ENCODE results near the gene SNAI1. TPM values are rescaled to one million over a fixed set of nuclear protein-coding genes. Genes with fewer than 3 reads are reported as not detected.

Gene SNAI1
- total RNA-seq, 4 donors from 2014 or later, result 8.2 to 14.1 (median 9.9) TPM

- Histone ChIP-seq H3K36me3 (no peaks in the 10 kb centered on the region), H3K27me3 (no peaks in the 10 kb centered on the region), H3K4me1 (peaks cover 0 to 18% of the 10 kb centered on the region in 2 donors), H3K9me3 (no peaks in the 10 kb centered on the region), H3K27ac (no peak overlapping the region), H3K4me3 (replicated peaks in 1 of 3) (no peak overlapping the region)
- WGBS, 2 donors, result 95 to 100% methylated on average over 1 to 3 of the region's 3 CpGs
- DNase-seq, result no peak
- no peak for TF ChIP-seq POLR2A (IDR thresholded peaks at IDR 0.05)
- TF ChIP-seq, protein P1, sequence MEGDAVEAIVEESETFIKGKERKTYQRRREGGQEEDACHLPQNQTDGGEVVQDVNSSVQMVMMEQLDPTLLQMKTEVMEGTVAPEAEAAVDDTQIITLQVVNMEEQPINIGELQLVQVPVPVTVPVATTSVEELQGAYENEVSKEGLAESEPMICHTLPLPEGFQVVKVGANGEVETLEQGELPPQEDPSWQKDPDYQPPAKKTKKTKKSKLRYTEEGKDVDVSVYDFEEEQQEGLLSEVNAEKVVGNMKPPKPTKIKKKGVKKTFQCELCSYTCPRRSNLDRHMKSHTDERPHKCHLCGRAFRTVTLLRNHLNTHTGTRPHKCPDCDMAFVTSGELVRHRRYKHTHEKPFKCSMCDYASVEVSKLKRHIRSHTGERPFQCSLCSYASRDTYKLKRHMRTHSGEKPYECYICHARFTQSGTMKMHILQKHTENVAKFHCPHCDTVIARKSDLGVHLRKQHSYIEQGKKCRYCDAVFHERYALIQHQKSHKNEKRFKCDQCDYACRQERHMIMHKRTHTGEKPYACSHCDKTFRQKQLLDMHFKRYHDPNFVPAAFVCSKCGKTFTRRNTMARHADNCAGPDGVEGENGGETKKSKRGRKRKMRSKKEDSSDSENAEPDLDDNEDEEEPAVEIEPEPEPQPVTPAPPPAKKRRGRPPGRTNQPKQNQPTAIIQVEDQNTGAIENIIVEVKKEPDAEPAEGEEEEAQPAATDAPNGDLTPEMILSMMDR (IDR thresholded peaks at IDR 0.05), result no peak
- intact Hi-C loops (cut with DNase I), result no loop called here
Measured at GRCh38 chr20:50036703-50037102, 53.9 kb downstream of the SNAI1 start.

DNA sequence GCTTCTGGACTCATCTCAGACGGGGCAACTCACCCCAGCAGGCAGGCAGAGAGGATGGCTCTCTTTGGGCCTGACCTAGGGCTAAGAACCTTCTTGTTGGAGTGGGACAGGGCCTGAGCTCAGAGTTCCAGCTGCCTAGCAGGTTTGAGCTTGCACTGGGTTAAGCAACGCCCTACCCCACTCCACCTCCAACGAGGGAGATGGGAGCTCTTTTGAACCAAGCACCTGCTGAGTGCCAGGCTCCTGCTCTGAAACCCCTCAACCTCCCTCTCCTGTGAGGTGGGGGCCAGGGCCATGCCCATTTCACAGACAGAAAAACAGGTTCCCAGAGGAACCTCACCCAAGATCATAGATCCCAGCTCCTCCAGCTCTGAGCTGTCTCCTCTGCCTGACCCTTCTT, 54.3 kb downstream of the SNAI1 start:
- no peaks in the 10 kb centered on the region for H3K27me3 ChIP-seq
- no peak overlapping the region for H3K27ac ChIP-seq
- WGBS, 2 donors, result 40 to 55% methylated on average over 1 to 2 of the region's 3 CpGs
- no peaks in the 10 kb centered on the region for H3K36me3 ChIP-seq
- TF ChIP-seq POLR2A (IDR thresholded peaks at IDR 0.05), result no peak
- TF ChIP-seq, protein P1 (IDR thresholded peaks at IDR 0.05), result no peak
- no peak for DNase-seq
- H3K4me3 ChIP-seq (replicated peaks in 1 of 3), result no peak overlapping the region
- no peaks in the 10 kb centered on the region for H3K9me3 ChIP-seq
- intact Hi-C loops (cut with DNase I), result no loop called here
- H3K4me1 ChIP-seq, result peaks cover 0 to 18% of the 10 kb centered on the region in 2 donors

DNA sequence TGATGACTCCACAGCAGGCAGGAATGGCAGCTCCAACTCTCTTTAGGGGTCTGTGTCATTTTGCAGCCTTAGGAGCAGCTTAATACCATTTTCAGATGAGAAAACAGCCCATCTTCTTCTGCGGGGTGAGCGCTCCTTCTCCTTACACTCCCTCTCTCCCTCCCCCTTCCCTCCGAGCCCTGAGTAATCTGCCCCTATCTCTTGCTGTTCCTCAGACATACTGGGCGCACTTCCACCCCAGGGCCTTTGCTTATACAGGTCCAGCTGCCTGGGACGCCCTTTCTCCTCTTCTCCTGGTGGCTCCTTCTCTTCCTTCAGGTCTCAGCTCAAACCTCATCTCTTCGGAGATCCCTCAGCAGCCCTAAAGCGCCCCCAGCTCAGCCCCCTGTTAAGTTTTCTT, 54.8 kb downstream of the SNAI1 start:
- H3K27ac ChIP-seq, result no peak overlapping the region
- peaks cover 0 to 18% of the 10 kb centered on the region in 2 donors for H3K4me1 ChIP-seq
- H3K9me3 ChIP-seq, result no peaks in the 10 kb centered on the region
- no peaks in the 10 kb centered on the region for H3K27me3 ChIP-seq
- intact Hi-C loops (cut with DNase I), result no loop called here
- 92 to 94% methylated on average over 7 of the region's 7 CpGs for WGBS, 2 donors
- no peak overlapping the region for H3K4me3 ChIP-seq (replicated peaks in 1 of 3)
- TF ChIP-seq, protein P1 (IDR thresholded peaks at IDR 0.05), result no peak
- TF ChIP-seq POLR2A (IDR thresholded peaks at IDR 0.05), result no peak
- no peaks in the 10 kb centered on the region for H3K36me3 ChIP-seq
- no peak for DNase-seq

DNA sequence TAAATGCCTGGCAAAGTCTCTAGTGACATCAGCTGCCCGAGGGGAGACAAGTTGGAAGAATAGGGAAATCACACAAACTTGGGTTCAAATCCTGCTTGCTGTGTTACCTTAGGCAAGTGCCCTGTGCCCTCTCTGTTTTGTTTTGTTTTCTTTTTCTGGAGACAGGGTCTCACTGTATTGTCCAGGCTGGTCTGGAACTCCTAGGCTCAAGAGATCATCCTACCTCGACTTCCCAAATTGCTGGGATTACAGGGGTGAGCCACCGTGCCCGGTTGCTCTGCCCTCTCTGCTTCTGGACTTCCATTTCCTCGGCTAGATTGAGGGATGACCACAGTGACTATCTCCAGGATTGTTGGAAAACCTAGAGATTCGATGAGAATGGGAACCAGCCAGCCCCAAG, 55.4 kb downstream of the SNAI1 start:
- DNase-seq, result no peak
- TF ChIP-seq, protein P1 (IDR thresholded peaks at IDR 0.05), result no peak
- TF ChIP-seq POLR2A (IDR thresholded peaks at IDR 0.05), result no peak
- H3K4me3 ChIP-seq (replicated peaks in 1 of 3), result no peak overlapping the region
- no peaks in the 10 kb centered on the region for H3K36me3 ChIP-seq
- H3K27ac ChIP-seq, result no peak overlapping the region
- H3K9me3 ChIP-seq, result no peaks in the 10 kb centered on the region
- intact Hi-C loops (cut with DNase I), result no loop called here
- H3K27me3 ChIP-seq, result no peaks in the 10 kb centered on the region
- peaks cover 0 to 18% of the 10 kb centered on the region in 2 donors for H3K4me1 ChIP-seq
- 67 to 87% methylated on average over 6 of the region's 6 CpGs for WGBS, 2 donors

Small RNA genes lying within 50 kb of the gene (small RNA-seq; reads per million reads assigned to genes)
- gene RF00017, result not detected
- not detected for gene RNU6-147P

Other genes starting within 250 kb of the SNAI1 start
- 10 to 100 TPM; 12.0 to 20.2 (median 16.1) TPM for gene SLC9A8, start 170.2 kb upstream of the SNAI1 start, total RNA-seq
- 10 to 100 TPM in 3 of 4 donors, 1 to 10 TPM in 1; 5.0 to 14.2 (median 12.7) TPM for gene SPATA2, start 67.5 kb upstream of the SNAI1 start, total RNA-seq
- 100 to 1,000 TPM; 132 to 279 (median 179) TPM for gene RNF114, start 46.6 kb upstream of the SNAI1 start, total RNA-seq
- gene UBE2V1, start 130.2 kb downstream of the SNAI1 start, total RNA-seq, result 100 to 1,000 TPM in 1 of 4 donors, 10 to 100 TPM in 3; 77.3 to 110 (median 92.3) TPM
- gene PEDS1, start 170.7 kb downstream of the SNAI1 start, total RNA-seq, result 10 to 100 TPM; 15.8 to 22.7 (median 19.7) TPM
- gene CEBPB, start 207.8 kb downstream of the SNAI1 start, total RNA-seq, result 100 to 1,000 TPM in 3 of 4 donors, 10 to 100 TPM in 1; 61.7 to 132 (median 104) TPM